Lower lobe of right lung (tissue), 2 donors: ENCODE data around the gene FUT9. TPM values are rescaled to one million over a fixed set of nuclear protein-coding genes. Genes with fewer than 3 reads are reported as not detected.

Experiments used
- ATAC-seq, 2 donors: fragments of 200-7000 bp; cut with Tn5 transposase; one replicate each; pipeline ENCODE4 v1.9.1; 2020 to 2022; ENCODE audit warnings: mild to moderate bottlenecking in 2 of 2, moderate library complexity in 2 of 2
- DNase-seq: peaks from one replicate; pipeline ENCODE4 v3.0.0-alpha.2; 2020
- H3K27ac ChIP-seq: fragments of 200-600 bp; one replicate; pipeline ENCODE4 v1.8.0; 2022
- H3K27me3 ChIP-seq: fragments of 200-600 bp; one replicate; pipeline ENCODE4 v1.8.0; 2022; ENCODE audit warnings: low read depth
- H3K36me3 ChIP-seq: fragments of 200-600 bp; one replicate; pipeline ENCODE4 v1.8.0; 2022; ENCODE audit warnings: mild to moderate bottlenecking
- H3K4me1 ChIP-seq: fragments of 200-600 bp; one replicate; pipeline ENCODE4 v1.8.0; 2022
- H3K4me3 ChIP-seq: fragments of 200-600 bp; one replicate; pipeline ENCODE4 v1.8.0; 2022; ENCODE audit warnings: mild to moderate bottlenecking
- H3K9me3 ChIP-seq: fragments of 200-600 bp; one replicate; pipeline ENCODE4 v1.8.0; 2022
- intact Hi-C: fragments of 100-400 bp; cut with DNase I; formaldehyde crosslinking; loops from one replicate; pipeline ENCODE4 v1.11.0; 2022
- total RNA-seq: library from RNA; stranded (reverse); fragmentation: NEBNext Ultra II Directional; extraction: Animal tissue kit (Norgen Biotek cat#: 25700); gene quantifications from one replicate; pipeline ENCODE4 v1.2.1, GENCODE V29; 2021
- TF ChIP-seq, protein P1 (sequence below): fragments of 200-600 bp; IDR thresholded peaks from one replicate; pipeline ENCODE4 v1.8.0; 2022; ENCODE audit warnings: antibody characterized with exemption, mild to moderate bottlenecking
- donor health status: DM: no; HTN: yes; CAD: no; lungs with severe emphysema.

Gene FUT9
- total RNA-seq, 1 donor from 2014 or later: not detected

DNA sequence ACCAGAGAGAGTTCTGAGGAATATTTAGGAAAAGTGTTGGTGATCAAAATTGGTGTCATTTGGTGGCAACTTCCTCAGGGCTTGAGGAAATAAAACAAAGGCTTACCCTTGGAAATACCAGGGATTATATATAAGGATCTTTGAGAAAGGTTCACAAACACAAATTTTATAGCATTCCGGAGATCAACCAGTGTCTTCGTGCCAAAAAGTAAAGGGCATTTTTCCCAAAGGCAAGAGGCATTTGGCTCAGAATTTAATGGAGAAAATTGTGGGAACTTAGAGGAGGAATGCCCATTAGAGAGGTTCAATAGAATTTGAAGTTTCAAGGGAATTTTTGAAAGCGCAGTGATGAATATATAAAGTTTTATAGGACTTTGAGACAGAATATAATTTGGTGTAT, 179.5 kb downstream of the FUT9 start:
- Histone ChIP-seq H3K36me3 (no peaks in the 10 kb centered on the region), H3K9me3 (no peaks in the 10 kb centered on the region), H3K4me3 (no peak overlapping the region), H3K4me1 (no peaks in the 10 kb centered on the region), H3K27me3 (no peaks in the 10 kb centered on the region), H3K27ac (no peak overlapping the region)
- ATAC-seq: no peak
- intact Hi-C loops: no loop called here
- TF ChIP-seq, protein P1, sequence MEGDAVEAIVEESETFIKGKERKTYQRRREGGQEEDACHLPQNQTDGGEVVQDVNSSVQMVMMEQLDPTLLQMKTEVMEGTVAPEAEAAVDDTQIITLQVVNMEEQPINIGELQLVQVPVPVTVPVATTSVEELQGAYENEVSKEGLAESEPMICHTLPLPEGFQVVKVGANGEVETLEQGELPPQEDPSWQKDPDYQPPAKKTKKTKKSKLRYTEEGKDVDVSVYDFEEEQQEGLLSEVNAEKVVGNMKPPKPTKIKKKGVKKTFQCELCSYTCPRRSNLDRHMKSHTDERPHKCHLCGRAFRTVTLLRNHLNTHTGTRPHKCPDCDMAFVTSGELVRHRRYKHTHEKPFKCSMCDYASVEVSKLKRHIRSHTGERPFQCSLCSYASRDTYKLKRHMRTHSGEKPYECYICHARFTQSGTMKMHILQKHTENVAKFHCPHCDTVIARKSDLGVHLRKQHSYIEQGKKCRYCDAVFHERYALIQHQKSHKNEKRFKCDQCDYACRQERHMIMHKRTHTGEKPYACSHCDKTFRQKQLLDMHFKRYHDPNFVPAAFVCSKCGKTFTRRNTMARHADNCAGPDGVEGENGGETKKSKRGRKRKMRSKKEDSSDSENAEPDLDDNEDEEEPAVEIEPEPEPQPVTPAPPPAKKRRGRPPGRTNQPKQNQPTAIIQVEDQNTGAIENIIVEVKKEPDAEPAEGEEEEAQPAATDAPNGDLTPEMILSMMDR: no peak
- DNase-seq: no peak

DNA sequence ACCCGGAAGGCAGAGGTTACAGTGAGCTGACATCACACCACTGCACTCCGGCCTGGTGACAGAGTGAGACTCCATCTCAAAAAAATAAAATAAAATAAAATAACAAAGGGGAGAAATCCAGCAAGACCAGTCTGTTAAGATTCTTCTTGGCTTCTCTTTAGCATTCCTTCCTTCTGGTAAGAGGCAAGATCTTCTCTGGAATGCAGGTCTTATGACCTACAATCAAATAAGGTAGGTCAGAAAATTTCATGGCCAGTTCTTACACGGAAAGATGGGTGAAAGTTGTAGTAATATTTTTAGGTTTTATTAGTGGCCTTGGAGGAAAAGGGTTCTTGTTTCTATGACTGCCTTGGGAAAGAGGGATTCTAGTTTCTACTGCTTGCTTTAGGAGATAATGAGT, 180.9 kb downstream of the FUT9 start:
- no peaks in the 10 kb centered on the region for H3K27me3 ChIP-seq
- H3K4me1 ChIP-seq: no peaks in the 10 kb centered on the region
- H3K9me3 ChIP-seq: no peaks in the 10 kb centered on the region
- H3K36me3 ChIP-seq: no peaks in the 10 kb centered on the region
- no peak for DNase-seq
- H3K4me3 ChIP-seq: no peak overlapping the region
- intact Hi-C loops: no loop called here
- no peak overlapping the region for H3K27ac ChIP-seq
- TF ChIP-seq, protein P1: no peak
- no peak for ATAC-seq

DNA sequence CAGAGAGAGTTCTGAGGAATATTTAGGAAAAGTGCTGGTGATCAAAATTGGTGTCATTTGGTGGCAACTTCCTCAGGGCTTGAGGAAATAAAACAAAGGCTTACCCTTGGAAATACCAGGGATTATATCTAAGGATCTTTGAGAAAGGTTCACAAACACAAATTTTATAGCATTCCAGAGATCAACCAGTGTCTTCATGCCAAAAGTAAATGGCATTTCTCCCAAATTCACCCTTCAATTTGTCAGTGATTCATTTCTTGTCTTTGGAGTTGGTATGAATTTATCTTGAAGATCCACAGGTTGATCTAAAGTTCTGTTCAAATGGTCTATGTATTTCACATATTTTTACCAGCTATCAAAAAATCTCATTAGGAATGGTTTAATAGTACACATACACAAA, 181.5 kb downstream of the FUT9 start:
- no peaks in the 10 kb centered on the region for H3K9me3 ChIP-seq
- H3K4me1 ChIP-seq: no peaks in the 10 kb centered on the region
- TF ChIP-seq, protein P1: no peak
- ATAC-seq (no peak), DNase-seq (no peak)
- intact Hi-C loops: no loop called here
- no peaks in the 10 kb centered on the region for H3K27me3 ChIP-seq
- H3K27ac ChIP-seq: no peak overlapping the region
- H3K4me3 ChIP-seq: no peak overlapping the region
- no peaks in the 10 kb centered on the region for H3K36me3 ChIP-seq

DNA sequence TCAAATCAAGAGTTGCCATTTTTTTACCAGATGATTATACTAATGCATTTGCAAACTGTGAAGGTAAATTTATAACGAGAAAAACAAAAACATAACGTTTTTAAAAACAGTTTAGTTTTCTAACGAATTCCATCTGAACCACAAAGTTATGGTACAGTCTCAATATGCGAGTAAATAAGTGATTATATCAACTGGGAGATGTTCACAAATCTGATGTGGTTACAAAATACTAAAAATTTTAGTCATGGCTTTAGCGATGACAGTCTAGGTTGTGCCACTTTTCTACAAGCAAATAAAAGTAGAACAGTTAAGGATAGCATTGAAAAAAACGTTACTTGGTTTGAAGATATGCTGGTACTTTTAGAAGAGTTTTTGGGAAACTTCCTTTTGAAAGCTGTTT, 186.8 kb downstream of the FUT9 start:
- TF ChIP-seq, protein P1: no peak
- H3K27me3 ChIP-seq: no peaks in the 10 kb centered on the region
- no peak overlapping the region for H3K4me3 ChIP-seq
- no peaks in the 10 kb centered on the region for H3K36me3 ChIP-seq
- no peaks in the 10 kb centered on the region for H3K4me1 ChIP-seq
- ATAC-seq (no peak), DNase-seq (no peak)
- no peaks in the 10 kb centered on the region for H3K9me3 ChIP-seq
- intact Hi-C loops: no loop called here
- H3K27ac ChIP-seq: no peak overlapping the region

DNA sequence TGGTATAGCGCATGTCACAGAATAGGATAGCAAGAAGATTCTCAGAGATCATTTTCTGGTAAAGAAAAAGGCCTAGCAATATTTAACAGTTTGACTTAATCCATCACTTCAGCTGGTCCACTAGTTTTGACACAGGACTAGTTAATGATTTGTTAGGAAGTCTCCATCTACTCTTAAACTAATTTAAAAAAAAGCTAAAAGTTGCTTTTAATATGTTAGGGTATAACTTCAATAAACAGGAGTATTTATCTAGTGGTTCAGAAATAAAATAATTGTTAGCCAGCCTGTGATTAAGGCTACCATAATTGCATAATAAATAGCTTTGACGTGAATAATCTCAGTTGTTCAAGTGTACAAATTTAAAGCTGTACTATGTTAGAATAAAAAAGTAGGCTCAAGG, 195.6 kb downstream of the FUT9 start:
- H3K27ac ChIP-seq: no peak overlapping the region
- H3K27me3 ChIP-seq: no peaks in the 10 kb centered on the region
- intact Hi-C loops: no loop called here
- H3K9me3 ChIP-seq: no peaks in the 10 kb centered on the region
- TF ChIP-seq, protein P1: no peak
- no peaks in the 10 kb centered on the region for H3K36me3 ChIP-seq
- ATAC-seq (no peak), DNase-seq (no peak)
- no peaks in the 10 kb centered on the region for H3K4me1 ChIP-seq
- no peak overlapping the region for H3K4me3 ChIP-seq

DNA sequence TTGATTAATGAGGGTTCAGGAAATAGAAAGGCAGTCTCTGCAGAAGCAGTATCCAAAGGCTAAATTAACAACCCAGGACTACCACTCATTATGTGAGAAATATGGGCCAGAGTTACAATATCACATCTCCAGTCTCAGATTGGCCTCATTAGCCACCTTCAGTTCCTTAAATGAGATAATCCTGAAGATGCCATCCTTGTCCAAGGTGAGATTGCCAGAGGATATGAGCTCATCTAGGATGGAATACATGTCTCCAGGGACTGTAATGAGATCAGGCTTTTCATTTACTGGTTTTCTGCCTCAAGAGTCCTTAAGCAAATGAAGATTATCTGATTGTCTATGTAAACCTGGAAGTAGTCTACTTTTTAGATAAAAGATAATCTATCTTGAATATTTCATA, 196.3 kb downstream of the FUT9 start:
- Histone ChIP-seq H3K9me3 (no peaks in the 10 kb centered on the region), H3K36me3 (no peaks in the 10 kb centered on the region), H3K27ac (no peak overlapping the region), H3K27me3 (no peaks in the 10 kb centered on the region), H3K4me3 (no peak overlapping the region), H3K4me1 (no peaks in the 10 kb centered on the region)
- ATAC-seq (no peak), DNase-seq (no peak)
- TF ChIP-seq, protein P1: no peak
- intact Hi-C loops: no loop called here
